HK-2 (cell line): ENCODE measurements around the gene MPHOSPH9.
"Not testable (repeated sequence)": the region's sequence is repeated elsewhere in the genome, so short reads cannot be mapped to it uniquely, and the experiment has no call there.

ENCODE experiments used
- DNase-seq: peaks from one replicate; pipeline ENCODE4 v3.0.0-alpha.2; 2018; ENCODE audit not compliant: unreplicated experiment

Gene MPHOSPH9

DNA sequence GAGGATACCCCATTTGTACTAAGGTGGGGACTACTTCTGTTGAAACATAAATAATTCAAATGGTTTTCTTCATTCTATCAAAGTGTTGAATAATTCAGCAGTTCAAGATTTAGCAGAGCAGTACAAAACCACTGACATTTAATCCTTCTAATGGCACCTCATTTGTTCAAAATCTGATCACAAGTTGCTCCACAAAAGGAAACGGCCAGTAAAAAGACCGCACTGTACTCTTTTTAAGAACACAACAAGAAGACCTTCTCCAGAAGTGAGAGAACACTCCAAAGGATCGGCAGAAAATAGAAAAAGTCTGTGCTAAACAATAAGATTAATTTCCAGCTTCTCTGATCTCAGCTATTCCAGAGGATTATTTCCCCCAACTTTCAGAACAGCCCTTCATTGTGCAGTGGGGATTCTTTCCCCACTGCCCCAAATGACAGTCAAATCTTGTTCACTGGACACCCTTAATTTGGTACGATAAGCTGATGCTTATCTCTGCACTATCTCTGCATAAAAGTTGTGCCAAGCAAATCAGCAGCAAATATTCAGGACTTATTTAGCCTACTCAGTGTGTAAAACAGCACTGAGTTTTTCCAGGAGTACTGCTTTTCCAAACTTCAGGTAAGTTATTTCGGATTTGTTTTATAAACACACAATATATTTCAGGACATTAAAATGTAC lies 5.2 kb downstream of the MPHOSPH9 start:
- DNase-seq, result no peak

DNA sequence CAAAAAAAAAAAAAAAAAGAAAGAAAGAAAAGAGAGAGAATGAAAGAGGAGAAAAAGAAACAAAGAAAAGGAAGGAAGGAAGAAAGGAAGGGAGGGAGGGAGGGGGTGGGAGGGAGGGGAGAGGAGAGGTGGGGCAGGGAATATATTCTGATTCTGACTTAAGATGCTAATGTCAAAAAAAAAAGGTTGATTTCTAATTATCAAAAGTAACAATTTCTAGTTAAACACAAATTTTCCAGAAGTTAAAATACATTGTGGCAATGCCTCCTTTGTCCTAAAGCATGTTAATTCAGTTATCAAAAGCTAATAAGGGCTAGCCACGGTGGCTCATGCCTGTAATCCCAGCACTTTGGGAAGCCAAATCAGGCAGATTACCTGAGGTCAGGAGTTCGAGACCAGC lies 7.5 kb downstream of the MPHOSPH9 start:
- no peak for DNase-seq

DNA sequence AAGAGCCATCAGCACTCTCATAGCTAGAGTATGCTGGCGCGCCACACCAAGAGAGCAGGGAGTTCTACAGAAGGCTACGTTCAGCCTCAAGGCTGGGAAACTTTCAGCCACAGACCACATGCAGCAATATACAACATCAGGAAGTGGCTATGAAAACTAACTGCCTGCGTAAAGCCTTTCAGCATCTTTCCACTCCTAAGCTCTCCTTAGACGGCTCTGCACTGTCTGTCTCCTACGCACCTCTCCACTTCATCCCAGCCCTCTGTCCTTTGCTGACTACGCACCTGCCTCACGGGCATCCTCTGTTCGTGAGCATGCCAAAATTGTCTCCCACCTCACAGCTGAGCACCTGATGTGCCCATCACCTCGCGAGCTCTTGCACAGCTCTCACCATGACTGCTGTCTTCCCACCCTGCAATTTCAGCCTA lies 9.7 kb downstream of the MPHOSPH9 start:
- DNase-seq, result no peak

GRCh38 chr12:123207815-123208214 lies 25.1 kb downstream of the MPHOSPH9 start:
- DNase-seq, result not testable (repeated sequence)

GRCh38 chr12:123206794-123207193 lies 26.1 kb downstream of the MPHOSPH9 start:
- DNase-seq, result not testable (repeated sequence)

DNA sequence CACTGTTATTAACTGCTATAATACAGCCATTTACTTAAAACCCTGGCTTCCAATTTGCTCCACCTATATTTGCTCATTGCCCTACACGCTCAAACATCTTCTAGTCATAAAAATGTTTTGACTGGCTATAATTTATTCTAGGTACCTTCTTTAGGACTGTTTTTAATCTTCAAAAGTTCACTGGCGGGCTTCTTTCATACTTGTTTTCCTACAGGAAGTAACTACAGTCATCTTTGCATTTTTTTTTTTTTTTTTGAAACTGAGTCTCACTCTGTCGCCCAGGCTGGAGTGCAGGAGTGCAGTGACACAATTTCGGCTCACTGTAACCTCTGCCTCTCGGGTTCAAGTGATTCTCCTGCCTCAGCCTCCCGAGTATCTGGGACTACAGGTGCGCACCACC lies 32.5 kb downstream of the MPHOSPH9 start:
- DNase-seq, result no peak

DNA sequence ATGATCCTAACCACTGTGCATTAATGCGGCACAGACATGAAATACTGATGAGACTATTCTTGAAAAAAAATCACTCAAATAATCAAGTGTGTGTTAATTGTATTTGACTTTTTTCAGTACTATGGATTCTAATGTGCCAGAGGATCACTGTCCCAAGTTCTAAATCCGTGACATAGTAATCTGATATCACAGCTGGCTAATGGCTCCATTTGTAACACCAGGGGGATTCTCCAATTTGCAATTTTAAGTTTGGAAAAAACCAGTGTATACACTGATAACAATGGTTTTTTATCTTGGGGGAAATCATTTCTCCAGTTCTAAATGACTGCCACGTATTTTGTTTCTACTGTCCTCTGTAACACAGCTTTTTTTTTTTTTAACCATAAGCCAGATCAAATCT lies 33.0 kb downstream of the MPHOSPH9 start:
- no peak for DNase-seq

DNA sequence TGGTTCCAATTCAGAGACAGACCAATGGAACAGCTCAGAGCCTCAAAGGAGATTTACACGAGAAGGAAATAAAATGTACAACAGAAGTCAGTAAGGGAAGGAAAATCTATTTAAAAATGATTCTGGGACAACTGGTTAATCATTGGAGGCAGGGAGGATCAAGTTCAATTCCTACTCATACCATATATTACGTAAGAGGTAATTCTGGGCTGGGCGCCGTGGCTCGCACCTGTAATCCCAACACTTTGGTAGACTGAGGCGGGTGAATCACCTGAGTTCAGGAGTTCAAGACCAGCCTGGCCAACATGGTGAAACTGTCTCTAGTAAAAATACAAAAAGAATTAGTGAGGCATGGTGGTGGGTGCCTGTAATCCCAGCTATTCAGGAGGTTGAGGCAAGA lies 45.3 kb downstream of the MPHOSPH9 start:
- DNase-seq, result no peak

GRCh38 chr12:123180171-123180570 lies 52.8 kb downstream of the MPHOSPH9 start:
- DNase-seq, result no peak

- no peak for DNase-seq
These were observed 61.0 kb downstream of the MPHOSPH9 start for GRCh38 chr12:123171967-123172366.

GRCh38 chr12:123167329-123167728 lies 65.6 kb downstream of the MPHOSPH9 start:
- DNase-seq, result no peak

GRCh38 chr12:123165537-123165936 lies 67.4 kb downstream of the MPHOSPH9 start:
- no peak for DNase-seq

DNA sequence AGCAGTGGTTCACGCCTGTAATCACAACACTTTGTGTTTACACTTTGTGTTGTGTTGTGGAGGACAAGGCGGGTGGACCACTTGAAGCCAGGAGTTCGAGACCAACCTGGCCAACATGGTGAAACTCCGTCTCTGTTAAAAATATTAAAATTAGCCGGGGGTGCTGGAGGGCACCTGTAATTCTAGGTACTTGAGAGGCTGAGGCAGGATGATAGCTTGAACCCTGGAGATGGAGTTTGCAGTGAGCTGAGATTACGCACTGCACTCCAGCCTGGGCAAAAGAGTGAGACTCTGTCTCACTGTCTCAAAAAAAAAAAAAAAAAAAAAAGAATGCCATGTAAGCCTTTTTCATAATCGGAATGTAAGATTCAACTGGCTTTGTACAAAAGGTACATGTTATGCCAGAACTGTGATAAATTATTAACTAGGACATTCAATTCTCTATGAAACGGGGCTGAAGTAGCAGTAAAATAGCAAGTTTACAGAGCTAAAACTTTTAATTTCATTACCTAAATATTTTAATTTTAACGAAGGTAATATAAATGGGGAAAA lies 68.2 kb downstream of the MPHOSPH9 start:
- DNase-seq, result no peak

DNA sequence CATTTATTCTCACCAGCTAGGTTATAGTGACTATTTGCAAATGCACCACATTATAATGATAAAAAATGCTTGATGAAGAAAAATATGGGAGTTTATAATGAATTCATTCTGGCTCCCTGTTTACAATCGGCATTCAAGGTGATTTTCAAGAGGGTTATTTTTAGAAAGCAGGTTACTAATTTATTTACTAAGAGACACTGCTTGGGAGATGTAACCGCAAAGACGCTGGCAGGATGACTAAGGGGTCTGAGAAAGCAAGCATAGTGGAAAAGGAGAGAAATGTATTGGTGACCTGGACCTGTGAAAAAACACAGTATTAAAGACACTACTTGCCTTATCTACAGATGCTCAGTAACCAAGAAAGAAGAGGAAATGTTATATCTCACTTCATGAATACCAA lies 68.7 kb downstream of the MPHOSPH9 start:
- DNase-seq, result peak; percentile 45

DNA sequence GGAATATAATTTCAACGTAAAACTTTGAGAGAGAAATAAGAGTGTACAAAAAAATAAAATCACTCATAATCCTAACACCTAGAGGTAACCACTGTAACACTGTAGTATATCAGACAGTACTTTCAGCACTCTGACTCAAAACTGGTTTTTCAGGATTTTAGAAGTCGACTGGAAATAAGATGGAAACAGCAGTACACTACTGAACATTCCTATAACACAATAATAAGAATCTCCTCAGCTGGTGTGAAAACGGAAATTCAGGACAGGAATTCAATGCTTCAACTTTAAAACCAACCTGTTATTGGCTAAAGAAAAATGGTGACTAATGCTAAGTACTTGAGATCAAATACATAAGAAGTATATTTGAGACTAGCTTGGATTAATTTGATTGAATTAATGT lies 69.7 kb downstream of the MPHOSPH9 start:
- DNase-seq, result no peak

DNA sequence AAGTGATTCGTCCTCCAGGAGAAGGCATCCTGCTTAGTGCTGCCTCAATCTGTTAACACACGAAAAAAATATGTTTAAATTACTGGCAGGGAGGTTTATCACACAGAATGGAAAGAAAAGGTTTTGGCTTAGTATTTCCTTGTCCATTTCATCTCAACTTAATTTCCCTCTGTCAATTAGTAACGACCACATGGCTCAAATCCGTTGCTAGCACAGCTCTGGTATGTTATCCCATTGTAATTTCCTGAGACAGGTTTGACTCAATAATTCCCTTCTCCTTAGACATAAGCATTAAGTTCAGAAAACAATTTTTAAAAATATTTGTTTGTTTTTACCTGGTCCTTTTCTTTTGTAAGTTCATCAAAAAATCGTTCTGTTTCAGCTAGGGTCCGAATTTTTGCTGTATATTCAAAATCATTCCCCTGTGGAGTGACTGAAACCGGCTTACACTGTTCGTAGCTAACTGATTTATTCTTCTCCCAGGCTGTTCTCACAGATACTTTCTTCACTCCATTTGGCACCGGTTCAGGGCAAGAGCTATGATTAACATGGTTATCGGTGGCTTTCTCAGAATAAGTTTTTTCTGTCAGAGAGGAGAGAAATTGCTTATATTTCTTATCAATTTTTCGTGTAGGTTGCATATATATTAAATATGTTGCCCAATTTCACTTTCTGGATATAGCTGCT lies 72.0 kb downstream of the MPHOSPH9 start:
- no peak for DNase-seq

DNA sequence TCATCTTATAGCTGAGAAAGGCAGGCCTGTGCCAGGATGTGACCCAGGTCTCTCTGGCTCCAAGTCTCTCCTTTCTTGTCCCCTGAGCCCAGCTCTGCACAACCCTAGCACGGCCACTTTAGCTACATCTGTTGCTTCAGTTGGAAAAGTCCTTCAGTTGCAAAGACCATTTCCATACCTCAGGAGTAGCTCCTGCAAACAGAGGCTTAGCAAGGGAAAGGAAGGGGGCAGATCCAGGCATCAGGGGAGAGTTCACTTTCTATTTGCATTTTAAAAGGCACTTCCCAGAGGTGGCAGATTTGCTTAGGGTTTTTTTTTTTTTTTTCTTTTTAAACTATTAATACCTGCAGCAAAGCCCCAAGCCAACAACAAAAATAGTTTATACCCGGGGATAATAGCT lies 79.0 kb downstream of the MPHOSPH9 start:
- no peak for DNase-seq

DNA sequence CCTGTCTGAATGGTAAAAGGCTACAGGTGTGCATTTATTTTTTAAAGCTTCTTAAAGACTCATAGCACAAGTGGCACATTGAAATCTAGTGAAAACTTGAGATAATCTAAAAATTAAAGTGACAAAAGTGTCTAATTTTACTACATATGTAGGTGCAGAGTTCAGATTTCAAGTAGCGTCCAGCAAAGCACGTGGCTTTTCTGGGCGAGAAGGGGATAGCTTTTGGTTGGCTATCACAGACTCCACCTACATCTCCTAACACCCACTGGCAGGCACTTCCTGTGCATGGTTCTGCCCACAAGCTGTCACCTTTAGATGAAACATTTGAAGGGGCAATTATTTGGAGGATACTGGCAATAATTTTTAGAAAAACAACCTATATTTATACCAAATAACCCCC lies 80.1 kb downstream of the MPHOSPH9 start:
- DNase-seq, result no peak

DNA sequence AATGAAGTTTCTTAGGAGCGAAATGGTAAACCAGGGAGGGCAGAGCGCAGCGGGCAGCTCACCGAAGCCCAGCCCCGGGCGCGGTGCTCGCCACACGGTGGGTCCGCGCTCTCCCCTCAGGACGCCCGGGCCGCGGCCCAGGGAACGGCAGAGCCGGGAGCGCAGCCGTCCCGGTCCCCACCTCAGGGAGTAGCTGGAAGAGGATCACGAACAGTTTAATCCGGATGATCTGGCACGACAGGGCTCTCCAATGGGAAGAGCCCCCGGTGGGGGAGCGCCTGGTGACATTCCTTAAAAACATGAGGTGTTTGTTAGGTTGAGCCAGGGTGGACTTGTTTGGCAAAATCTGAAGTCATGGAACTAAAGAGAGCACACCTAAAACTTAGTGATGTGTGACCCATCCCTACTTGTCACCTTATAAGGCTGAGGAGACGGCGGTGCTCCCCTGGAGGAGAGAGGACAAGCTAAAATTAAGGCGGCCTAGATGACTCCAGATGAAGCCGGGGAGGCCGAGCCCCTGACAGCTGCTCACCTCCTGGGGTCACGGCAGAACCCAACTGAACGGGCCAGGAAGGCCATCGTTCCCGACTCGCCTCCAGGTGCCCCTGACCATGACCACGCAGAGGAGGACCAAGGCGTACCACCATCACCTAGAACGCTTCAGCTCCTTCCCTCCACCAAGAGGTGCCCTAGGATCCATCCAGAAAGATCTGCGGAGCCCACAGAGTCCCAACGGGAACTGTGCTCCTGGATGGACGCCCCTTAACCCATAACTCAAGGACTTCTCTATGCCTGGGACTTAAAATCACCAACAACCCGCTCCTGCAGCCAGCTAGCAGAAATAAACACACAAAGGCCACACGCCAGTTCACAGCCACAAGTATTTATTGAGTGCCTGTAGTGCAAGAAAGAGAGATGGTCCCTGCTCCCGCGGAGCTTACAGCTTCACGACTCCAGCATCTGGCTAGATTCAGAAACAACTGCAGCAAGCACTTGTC lies 81.2 kb downstream of the MPHOSPH9 start:
- no peak for DNase-seq

- DNase-seq, result peak; percentile 65
These were observed 82.0 kb downstream of the MPHOSPH9 start, which contains the start of gene PITPNM2 for GRCh38 chr12:123150744-123151456. PITPNM2 (minus strand) TSS chr12:123151090; CDS start chr12:123034590, 116,500 bp downstream.

GRCh38 chr12:123150275-123150743 lies 82.6 kb downstream of the MPHOSPH9 start:
- peak; percentile 47 for DNase-seq
